Mononuclear cell (primary cell): Measurements from ENCODE around the gene TGFBR1. TPM values are rescaled to one million over a fixed set of nuclear protein-coding genes. Genes with fewer than 3 reads are reported as not detected.
A peak's percentile ranks its signal among the peaks of the same experiment; 100 is the strongest.

Experiments
- H3K27me3 ChIP-seq: 2 replicates; pipeline ENCODE4 v1.6.0; 2011; ENCODE audit warnings: low read length, control low read depth; ENCODE audit not compliant: insufficient read depth
- H3K4me1 ChIP-seq: 2 replicates; pipeline ENCODE4 v1.5.1; 2011; ENCODE audit warnings: mild to moderate bottlenecking, low read length, control low read depth; ENCODE audit not compliant: insufficient read depth
- H3K4me3 ChIP-seq: 2 replicates; pipeline ENCODE4 v1.5.1; 2011; ENCODE audit warnings: mild to moderate bottlenecking, low read length, moderate library complexity
- H3K9me3 ChIP-seq: 2 replicates; pipeline ENCODE4 v1.5.1; 2011; ENCODE audit warnings: low read depth, mild to moderate bottlenecking, control low read depth, low read length
- total RNA-seq: library from RNA; depleted of rRNA; stranded (reverse); fragments of >200 nt; gene quantifications from one replicate; pipeline ENCODE4 v1.2.3, GENCODE V29; 2012

TGFBR1 gene
- 31.3 TPM for total RNA-seq

GRCh38 chr9:99104459-99105151 lies at the start of gene TGFBR1:
TGFBR1 (plus strand) TSS chr9:99105113; CDS start chr9:99105206, 93 bp downstream.
- Histone ChIP-seq H3K27me3 (no peaks in the 10 kb centered on the region), H3K9me3 (no peaks in the 10 kb centered on the region), H3K4me1 (peaks cover 49% of the 10 kb centered on the region), H3K4me3 (peak within 1 kb of the TSS; percentile 70)

GRCh38 chr9:99055384-99055783 lies 49.5 kb upstream of the TGFBR1 start:
- H3K9me3 ChIP-seq, result no peaks in the 10 kb centered on the region
- H3K4me1 ChIP-seq, result peaks cover 75% of the 10 kb centered on the region
- H3K27me3 ChIP-seq, result peaks cover 4% of the 10 kb centered on the region
- H3K4me3 ChIP-seq, result no peak overlapping the region

GRCh38 chr9:99056186-99056585 lies 48.7 kb upstream of the TGFBR1 start:
- no peaks in the 10 kb centered on the region for H3K9me3 ChIP-seq
- H3K27me3 ChIP-seq, result peaks cover 4% of the 10 kb centered on the region
- peaks cover 80% of the 10 kb centered on the region for H3K4me1 ChIP-seq
- no peak overlapping the region for H3K4me3 ChIP-seq

- H3K4me3 ChIP-seq, result no peak overlapping the region
These were observed 47.8 kb upstream of the TGFBR1 start for GRCh38 chr9:99056886-99057664.

GRCh38 chr9:99057665-99058625 lies 47.0 kb upstream of the TGFBR1 start:
- no peaks in the 10 kb centered on the region for H3K9me3 ChIP-seq
- H3K4me3 ChIP-seq, result peak overlapping the region; percentile 11
- peaks cover under 1% of the 10 kb centered on the region for H3K27me3 ChIP-seq
- peaks cover 70% of the 10 kb centered on the region for H3K4me1 ChIP-seq

More at GRCh38 chr9:99056886-99057664, 47.8 kb upstream of the TGFBR1 start:
- H3K9me3 ChIP-seq, result no peaks in the 10 kb centered on the region
- H3K4me1 ChIP-seq, result peaks cover 78% of the 10 kb centered on the region
- H3K27me3 ChIP-seq, result peaks cover 4% of the 10 kb centered on the region

DNA sequence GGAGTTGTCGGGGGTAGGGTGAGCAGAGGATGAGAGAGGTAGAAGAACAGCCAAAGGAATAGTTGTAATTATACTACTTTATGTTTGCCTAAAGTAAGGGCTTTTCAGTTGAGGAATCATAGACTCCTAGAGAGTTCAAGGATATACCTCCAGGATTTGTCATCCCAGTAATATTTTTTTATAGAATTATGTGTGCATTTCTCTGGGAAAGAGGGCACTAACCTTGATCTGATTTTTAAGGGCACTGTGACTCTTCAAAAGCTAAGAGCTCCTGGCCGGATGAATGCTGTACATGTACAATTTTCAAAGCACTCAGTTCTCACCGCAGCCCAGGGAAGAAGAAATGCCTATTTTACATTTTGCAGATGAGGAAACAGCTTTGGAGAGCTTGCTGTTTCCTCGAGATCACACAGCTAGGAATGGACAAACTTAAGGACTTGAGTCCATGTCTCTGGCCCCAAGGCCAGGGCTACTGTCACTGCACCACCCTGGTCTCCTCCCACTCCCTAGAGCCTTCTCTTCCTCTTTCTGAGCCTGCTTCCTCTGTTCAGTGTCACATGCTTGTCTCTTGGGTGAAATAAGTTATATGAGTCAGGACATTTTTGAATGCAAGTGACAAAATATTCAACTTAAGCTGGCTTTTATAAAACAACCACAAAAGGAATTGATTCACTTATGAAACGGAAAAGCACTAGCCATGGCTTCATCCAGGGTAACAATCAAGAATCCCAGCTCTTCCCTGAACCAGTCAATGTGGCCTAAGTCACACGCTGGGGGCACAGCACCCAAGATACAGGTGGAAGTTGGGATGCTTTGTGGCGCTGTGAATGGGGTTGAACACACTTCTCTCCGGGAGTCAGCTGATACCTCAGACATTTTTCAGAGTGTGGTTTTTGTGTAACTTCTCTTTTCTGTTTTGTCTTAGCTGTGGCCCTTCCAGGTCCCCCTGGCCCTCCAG lies 45.7 kb upstream of the TGFBR1 start:
- Histone ChIP-seq H3K4me1 (peaks cover 60% of the 10 kb centered on the region), H3K27me3 (no peaks in the 10 kb centered on the region), H3K9me3 (no peaks in the 10 kb centered on the region), H3K4me3 (no peak overlapping the region)

DNA sequence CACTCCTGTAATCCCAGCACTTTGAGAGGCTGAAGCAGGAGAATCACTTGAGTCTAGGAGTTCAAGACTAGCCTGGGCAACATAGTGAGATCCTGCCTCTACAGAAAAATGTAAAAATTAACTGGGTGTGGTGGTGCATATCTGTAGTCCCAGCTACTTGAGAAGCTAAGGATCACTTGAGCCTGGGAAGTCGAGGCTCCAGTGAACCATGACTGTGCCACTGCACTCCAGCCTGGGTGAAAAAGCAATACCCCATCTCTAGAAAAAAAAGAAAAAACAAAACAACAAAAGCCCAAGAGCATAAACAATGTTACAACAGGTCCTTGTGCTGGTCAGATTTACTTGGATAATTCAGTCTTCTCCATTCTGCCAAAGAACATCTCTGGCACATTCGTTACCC lies 44.3 kb upstream of the TGFBR1 start:
- Histone ChIP-seq H3K9me3 (no peaks in the 10 kb centered on the region), H3K27me3 (no peaks in the 10 kb centered on the region), H3K4me1 (peaks cover 55% of the 10 kb centered on the region), H3K4me3 (no peak overlapping the region)

GRCh38 chr9:99062549-99062948 lies 42.4 kb upstream of the TGFBR1 start:
- no peaks in the 10 kb centered on the region for H3K9me3 ChIP-seq
- H3K4me3 ChIP-seq, result no peak overlapping the region
- H3K27me3 ChIP-seq, result no peaks in the 10 kb centered on the region
- peaks cover 36% of the 10 kb centered on the region for H3K4me1 ChIP-seq

DNA sequence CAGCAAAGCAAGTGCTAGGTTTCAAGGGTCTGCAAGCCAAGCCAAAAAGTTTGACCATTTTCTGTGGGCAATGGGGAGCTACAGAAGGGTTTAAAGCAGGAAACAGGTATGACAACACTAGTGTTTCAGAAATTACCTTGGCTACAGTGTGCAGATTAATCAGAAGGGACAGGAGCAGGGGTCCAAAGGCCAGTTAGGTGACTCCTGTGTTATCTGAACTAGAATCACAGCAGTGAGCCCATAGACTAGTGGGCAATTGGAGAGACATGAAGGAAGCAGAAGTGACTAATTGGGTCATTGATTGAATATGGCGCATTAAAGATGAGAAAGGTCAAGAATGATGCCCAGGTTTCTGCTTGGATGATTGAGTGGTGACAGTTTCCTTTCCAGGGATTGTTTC lies 41.4 kb upstream of the TGFBR1 start:
- no peaks in the 10 kb centered on the region for H3K9me3 ChIP-seq
- no peak overlapping the region for H3K4me3 ChIP-seq
- peaks cover 26% of the 10 kb centered on the region for H3K4me1 ChIP-seq
- H3K27me3 ChIP-seq, result no peaks in the 10 kb centered on the region

GRCh38 chr9:99066571-99066970 lies 38.3 kb upstream of the TGFBR1 start:
- Histone ChIP-seq H3K4me1 (peaks cover 9% of the 10 kb centered on the region), H3K9me3 (no peaks in the 10 kb centered on the region), H3K27me3 (no peaks in the 10 kb centered on the region), H3K4me3 (no peak overlapping the region)

DNA sequence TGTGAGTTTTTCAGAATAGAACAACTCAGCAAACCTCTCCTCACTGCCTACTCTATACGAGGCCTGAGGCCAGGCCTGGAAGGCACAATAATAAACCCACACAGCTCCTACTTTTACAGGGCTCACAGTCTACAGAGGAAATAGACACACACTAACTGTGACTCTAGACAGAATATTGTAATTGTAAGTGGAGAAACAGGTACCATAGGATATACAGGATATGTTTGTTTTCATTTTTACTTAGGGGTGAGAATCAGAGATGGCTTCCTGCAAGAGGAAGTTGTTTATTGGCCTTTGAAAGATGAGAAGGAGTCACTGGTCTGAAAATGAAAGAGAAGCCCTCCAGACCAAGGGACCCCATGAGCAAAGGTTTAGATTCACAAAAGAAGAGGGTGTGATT lies 35.8 kb upstream of the TGFBR1 start:
- H3K4me1 ChIP-seq, result peaks cover 6% of the 10 kb centered on the region
- no peaks in the 10 kb centered on the region for H3K27me3 ChIP-seq
- H3K4me3 ChIP-seq, result no peak overlapping the region
- no peaks in the 10 kb centered on the region for H3K9me3 ChIP-seq

DNA sequence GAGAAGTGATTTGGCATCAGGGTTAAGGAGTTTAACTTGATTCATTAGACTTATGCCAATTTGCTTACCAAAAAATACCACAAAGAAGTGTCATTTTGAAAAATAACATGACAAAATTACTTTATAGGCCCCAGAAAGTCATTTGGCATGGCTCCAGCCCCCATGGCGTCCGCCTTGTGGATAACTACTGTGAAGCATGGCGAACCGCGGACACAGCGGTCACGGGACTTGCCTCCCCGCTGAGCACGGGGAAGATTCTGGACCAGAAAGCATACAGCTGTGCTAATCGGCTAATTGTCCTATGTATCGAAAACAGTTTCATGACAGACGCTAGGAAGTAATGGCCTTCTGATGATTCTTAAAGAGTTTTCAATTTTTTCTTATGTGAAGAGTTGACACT lies 35.4 kb upstream of the TGFBR1 start:
- H3K9me3 ChIP-seq, result no peaks in the 10 kb centered on the region
- no peaks in the 10 kb centered on the region for H3K27me3 ChIP-seq
- no peak overlapping the region for H3K4me3 ChIP-seq
- H3K4me1 ChIP-seq, result peaks cover 6% of the 10 kb centered on the region

DNA sequence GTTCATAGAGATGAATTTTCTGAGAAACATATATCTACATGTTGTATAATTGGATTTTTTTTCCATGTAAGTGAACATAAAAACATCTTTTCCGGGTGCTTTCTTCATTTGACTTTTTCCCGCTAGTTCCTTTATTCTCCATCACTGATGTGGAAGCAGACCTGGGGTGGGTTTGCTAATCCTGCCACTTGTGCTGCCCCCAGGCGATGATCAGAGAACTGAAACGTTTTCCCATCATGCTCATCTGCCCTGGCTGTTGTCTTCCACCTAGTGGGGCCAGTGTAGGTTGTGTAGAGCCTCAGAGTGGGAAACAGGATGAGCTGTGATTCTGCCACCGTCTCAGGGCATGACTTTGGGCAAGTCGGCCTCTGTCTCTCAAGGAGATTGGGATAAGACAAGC lies 34.2 kb upstream of the TGFBR1 start:
- Histone ChIP-seq H3K4me1 (peaks cover 14% of the 10 kb centered on the region), H3K27me3 (no peaks in the 10 kb centered on the region), H3K4me3 (no peak overlapping the region), H3K9me3 (no peaks in the 10 kb centered on the region)
